NCI-H510A (cell line): Measurements from ENCODE around the gene RING1.

Experiments used
- DNase-seq: peaks from one replicate; lab custom pipeline; 2025; lab: John Stamatoyannopoulos, UW

The RING1 gene

GRCh38 chr6:33208091-33208967, at the start of gene RING1:
Gene RING1, plus strand, starts transcription at chr6:33208500. Its CDS starts 323 bp downstream, at chr6:33208823.
- peak; percentile 67 for DNase-seq

DNA sequence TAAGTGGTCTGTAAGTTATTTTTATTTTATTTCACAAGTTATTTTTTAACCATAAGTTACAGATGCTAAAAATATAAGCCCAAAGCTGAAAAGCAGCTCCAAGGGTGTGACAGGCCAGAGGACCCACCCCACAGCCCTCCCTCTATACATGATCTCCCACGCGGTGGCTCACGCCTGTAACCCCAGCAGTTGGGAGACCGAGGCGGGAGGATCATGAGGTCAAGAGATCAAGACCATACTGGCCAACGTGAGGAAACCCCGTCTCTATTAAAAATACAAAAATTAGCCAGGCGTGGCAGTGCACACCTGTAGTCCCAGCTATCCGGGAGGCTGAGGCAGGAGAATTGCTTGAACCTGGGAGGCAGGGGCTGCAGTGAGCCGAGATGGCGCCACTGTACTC, 48.2 kb upstream of the RING1 start:
- no peak for DNase-seq

GRCh38 chr6:33160728-33161344, 47.5 kb upstream of the RING1 start:
- DNase-seq, result no peak

DNA sequence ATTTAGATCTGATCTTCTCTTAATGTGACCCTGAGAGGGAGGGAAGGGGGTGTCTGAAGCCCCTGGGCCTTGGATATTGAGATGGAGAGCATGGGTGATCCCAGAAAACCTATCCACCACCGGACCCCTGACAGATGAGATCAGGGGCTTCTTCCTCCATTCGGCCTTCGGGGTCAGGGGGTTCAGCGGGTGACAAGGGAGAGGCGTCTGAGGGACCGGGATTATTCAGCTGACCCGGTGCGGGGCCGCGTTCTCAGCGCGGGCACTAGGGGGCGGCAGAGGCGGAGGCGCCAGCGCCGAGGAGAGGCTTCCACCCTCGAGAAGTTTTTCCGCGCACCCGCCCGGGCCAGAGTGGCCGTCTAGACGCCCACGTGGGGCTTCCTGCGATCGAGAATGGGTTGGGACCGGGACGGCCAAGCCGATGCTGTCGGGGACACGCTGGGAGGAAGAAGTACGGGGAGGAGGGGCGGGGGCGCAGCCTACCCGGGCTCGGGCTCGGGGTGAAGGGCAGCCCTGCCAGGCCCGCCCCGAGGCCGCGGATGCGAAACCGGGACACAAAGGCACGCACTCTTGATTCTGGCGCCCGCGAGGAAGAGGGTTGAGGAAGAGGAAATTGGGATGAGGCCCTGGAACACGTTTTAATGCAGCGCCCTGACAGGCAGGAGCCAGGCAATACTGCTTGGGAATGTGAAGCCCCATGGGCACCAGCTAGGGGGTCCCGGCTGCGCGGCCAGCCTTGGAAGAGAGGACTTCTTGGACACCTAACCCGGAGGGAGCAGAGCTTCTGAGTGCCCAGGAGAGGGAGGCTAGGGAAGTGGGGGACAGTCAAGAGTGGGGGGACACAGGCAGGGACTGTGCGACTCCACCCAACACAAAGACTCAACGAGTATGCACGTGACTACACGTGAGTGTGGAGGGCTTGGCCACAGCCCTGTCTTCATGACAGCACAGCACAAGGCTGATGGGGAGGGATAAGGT, 46.7 kb upstream of the RING1 start:
- DNase-seq, result peak; percentile 15

DNA sequence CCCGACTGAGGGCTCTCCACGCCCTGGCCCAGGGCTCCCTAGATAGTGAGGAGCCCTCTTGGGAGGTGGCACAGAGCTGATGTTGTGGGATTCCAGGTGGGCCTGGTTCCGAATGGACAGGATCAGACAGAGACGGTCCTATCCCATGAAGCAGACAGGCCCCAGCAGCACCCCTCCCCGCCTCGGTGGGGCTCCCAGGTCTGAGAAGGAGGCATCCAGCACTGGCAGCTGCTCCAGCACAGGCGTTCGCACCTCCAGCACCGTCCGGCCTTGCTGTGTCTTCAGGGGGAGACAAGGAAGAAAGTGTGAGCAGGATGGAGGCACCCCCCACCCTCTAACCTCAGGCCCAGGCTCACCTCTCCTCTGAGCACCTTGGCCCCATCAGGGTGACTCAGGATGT, 44.8 kb upstream of the RING1 start:
- no peak for DNase-seq

- DNase-seq, result no peak
These were observed 44.1 kb upstream of the RING1 start for GRCh38 chr6:33164176-33164575.

DNA sequence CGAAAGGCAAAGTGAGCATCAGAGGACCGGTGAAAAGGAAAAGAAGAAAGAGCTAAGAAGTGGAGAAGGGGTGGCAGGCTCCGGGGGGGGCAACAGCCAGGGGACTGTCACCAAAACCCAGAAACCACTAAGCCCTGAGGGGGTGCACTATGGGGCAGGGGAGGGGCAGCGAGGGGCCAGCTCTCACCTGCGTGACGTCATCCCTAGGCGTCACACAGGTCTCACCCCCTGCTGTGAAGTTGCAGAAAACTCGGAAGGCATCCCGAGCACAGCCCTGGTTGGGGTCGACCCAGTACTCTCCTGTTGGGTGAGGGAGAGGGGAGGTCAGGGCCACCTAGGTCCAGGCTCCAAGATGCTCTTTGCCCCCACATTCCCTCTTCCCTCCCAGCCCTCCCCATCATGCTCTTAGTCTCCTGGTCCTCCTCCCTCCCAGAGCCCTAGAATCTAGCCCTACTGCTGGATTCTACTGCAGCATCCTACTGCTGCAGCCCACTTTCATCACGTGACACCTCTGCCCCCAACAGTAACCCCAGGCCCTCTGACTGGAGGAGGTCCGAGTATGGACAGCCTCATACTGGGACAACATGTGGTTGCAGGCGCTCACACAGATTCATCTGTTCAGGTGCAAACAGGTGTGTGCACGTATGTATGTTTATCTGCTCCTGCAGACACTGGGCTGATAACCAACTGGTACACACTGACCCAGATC, 43.5 kb upstream of the RING1 start:
- no peak for DNase-seq

- DNase-seq, result no peak
These were observed 42.6 kb upstream of the RING1 start for GRCh38 chr6:33165581-33166258.

DNA sequence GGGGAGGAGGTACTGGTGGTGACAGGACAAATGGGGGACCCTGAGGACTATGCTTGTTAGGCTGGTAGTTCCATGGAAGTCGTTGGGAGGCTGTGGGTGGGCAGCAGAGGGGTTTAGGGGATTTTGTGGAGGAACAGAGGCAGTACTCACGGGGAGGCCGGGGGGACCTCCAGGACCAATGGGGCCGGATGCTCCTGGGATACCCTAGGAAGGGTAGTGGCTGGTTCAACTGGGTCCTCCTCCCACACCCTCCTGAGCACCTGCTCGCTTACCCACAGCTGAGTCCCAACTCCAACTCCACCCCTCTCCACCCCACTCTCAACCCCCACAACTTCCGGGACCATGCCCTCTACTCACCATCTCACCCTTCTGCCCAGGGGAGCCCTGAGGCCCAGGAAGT, 41.9 kb upstream of the RING1 start:
- no peak for DNase-seq

DNA sequence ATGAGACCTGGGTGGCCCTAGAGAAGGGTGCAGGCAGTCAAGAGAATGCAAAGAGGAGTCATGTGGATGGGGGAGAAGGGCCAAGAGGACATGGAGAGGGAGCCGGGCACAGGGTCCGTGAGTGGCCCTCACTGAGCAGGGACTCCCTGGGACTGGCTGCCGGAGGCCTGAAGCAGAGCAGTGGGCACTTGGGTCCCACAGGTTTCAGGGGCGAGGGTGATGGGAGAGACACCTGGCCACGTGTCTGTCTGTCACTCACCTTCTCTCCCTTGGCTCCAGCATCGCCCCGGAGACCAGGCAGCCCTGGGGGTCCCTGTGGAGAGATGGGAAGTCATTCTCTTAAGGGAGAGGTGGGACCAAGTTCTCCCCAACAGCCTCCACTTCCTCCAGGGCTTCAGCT, 41.5 kb upstream of the RING1 start:
- DNase-seq, result no peak

DNA sequence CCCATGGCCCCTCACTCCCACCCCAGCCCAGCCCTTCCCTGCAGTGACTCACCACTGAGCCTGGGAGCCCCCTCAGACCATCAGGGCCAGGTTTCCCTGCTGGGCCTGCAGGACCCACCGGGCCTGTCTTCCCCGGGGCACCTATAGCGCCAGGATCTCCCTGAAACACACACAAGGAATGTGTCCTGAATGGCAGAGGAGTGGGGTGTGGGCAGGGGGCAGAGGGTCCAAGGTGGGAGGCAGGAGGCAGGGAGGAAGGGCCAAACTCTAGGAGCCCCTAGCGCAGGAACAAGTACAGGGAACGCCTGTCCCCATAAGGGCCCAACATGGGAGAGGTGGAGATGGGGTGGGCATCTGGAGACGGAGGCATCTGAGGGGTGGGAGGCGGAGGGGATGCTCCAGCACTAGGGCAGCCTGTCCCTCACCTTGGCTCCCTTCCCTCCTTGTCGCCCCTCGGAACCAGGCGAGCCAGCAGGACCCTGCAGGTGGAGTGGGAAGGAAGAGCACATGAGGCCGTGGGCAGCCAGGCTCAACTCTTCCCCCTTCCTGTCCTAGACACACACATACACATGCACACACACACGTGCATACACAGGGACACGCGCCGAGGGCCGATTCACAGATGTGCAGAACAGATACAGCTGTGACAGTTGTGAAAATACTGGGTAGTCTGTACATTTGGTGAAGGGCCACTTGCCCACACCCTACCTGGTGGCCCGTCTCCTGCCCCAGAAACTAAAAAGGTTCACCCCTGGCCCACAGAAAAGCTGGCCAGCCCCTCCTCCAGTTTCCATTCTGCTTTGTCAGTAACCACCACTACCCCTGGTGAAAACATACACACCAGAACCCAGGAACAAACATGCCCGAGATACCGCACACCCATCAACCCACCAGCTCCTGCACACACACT, 40.7 kb upstream of the RING1 start:
- no peak for DNase-seq

DNA sequence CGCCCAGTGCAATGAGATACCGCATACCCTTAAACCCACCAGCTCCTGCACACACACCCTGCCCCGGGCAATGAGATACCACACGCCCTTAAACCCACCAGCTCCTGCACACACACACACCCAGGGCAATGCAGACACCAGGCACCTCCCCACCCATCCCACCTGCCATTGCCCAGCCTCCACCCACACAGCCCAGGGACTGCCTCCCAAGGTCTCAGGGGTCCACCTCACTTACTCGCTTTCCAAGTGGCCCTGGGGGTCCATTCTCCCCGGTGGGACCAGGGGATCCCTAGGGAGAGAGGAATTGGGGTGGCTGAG, 40.1 kb upstream of the RING1 start:
- DNase-seq, result no peak

- no peak for DNase-seq
These were observed 39.7 kb upstream of the RING1 start for GRCh38 chr6:33168639-33169038.

GRCh38 chr6:33169291-33170175, 38.8 kb upstream of the RING1 start:
- no peak for DNase-seq

GRCh38 chr6:33170176-33171015, 37.9 kb upstream of the RING1 start:
- DNase-seq, result no peak

DNA sequence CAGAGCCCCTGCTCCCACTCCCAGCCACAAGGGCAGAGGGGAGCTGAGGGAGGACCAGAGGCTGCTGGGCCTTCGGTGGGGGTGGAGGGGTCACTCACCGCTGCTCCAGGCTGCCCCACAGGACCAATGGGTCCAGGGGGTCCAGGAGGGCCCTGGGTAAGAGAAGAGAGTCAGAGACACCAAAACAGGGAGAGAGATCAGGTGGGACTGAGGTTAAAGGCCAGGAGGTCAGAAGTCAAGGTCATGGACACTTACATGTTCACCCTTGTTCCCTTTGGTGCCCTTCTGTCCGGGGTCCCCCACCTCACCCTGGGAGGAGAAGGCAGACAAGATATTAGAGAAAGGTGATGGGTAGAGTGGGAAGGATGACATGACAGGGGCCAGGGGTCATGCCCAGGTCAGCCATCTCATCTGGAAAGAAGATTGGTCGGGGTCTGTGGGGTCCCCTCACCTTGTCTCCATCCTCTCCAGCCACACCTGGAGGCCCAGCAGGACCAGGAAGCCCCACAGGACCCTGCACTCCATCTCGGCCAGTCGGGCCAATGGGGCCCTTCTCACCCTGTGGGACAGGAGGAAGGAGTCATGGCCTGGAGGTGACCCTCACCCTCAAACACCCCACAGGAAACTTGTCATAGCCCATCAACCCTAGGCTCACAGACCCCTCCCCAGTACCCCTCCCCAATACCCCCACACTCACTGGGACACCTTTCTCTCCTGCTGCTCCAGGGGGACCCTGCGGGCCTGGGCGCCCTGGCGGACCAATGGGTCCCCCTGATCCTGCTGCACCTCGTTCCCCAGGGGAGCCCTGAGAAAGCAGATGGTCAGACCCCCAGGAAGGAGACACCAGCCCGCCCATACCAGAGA, 37.1 kb upstream of the RING1 start:
- no peak for DNase-seq
